SU-DHL-6 (cell line): ENCODE measurements around the gene BDKRB2.

Source experiments
- CTCF ChIP-seq: fragments of 200-600 bp; sonication (generic); IDR thresholded peaks from one replicate; pipeline ENCODE4 v1.5.1; 2017; ENCODE audit warnings: antibody characterized with exemption, mild to moderate bottlenecking, low read length, moderate library complexity; ENCODE audit not compliant: insufficient read depth, poor library complexity, severe bottlenecking
- EZH2phosphoT487 ChIP-seq: fragments of 200-600 bp; sonication (generic), shearing (Covaris generic); conservative IDR thresholded peaks from 2 replicates; pipeline ENCODE4 v1.6.1; 2018; ENCODE audit warnings: mild to moderate bottlenecking, antibody characterized with exemption, low read length, moderate library complexity, mixed read lengths

GRCh38 chr14:96160913-96161310, 43.7 kb upstream of the BDKRB2 start:
- TF ChIP-seq CTCF (no peak), EZH2phosphoT487 (no peak)
